ENCODE results near the gene TSC22D1. TPM values are rescaled to one million over a fixed set of nuclear protein-coding genes. Genes with fewer than 3 reads are reported as not detected.
A peak's percentile ranks its signal among the peaks of the same experiment; 100 is the strongest.

TSC22D1 gene
- polyA plus RNA-seq, 1 donor (not counting 4 experiments of a cell fraction or from before 2014, with no cell fraction given): 177 TPM

DNA sequence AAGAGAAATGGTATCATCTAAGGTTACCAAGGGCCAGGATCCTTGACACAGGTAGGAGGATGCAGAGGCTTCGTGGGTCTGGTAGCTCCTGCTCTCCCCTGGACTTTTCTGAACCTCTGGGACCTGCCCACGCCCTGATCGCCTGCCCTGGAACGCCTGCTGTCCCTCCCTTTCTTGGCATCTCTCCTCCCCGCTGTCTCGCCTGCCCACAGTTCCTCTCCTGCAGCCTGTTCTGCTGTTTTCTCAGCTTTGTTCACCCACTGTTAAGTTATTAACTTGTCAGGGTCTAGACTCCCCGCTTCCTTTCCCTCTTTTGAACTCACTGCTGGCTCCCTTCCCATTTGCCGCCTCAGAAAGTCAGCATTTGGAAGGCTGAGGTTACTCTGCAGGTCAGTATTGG, 182.7 kb downstream of the TSC22D1 start:
- Histone ChIP-seq H4K20me1 (ENCODE audit: control insufficient read depth, extremely low read depth, insufficient read depth, low read length) (no peaks in the 10 kb centered on the region), H3K27ac (ENCODE audit: control insufficient read depth, insufficient read depth, low read length) (no peak overlapping the region), H3K27me3 (ENCODE audit: control insufficient read depth, extremely low read depth, insufficient read depth, low read length) (no peaks in the 10 kb centered on the region), H3K4me2 (ENCODE audit: control insufficient read depth, extremely low read depth, insufficient read depth, low read depth, low read length) (no peak overlapping the region), H3K9ac (ENCODE audit: control insufficient read depth, extremely low read depth, insufficient read depth, low read length) (no peak overlapping the region), H3K9me3 (ENCODE audit: control insufficient read depth, low read depth, low read length) (no peaks in the 10 kb centered on the region), H2AFZ (ENCODE audit: control insufficient read depth, low read length) (peak overlapping the region; percentile 46), H3K4me3 (ENCODE audit: control insufficient read depth in 2 of 3, extremely low read depth in 1 of 3, insufficient read depth in 2 of 3, low read depth in 1 of 3, low read length in 3 of 3) (no peak overlapping the region), H3K36me3 (ENCODE audit: control insufficient read depth in 2 of 2, extremely low read depth in 1 of 2, insufficient read depth in 2 of 2, low read length in 2 of 2) (no peaks in the 10 kb centered on the region), H3K4me1 (ENCODE audit: control insufficient read depth, extremely low read depth, insufficient read depth, low read length) (no peaks in the 10 kb centered on the region), H3K79me2 (ENCODE audit: control insufficient read depth, insufficient read depth, low read length) (no peaks in the 10 kb centered on the region), H3K9me1 (ENCODE audit: control insufficient read depth, extremely low read depth, insufficient read depth, low read length) (no peaks in the 10 kb centered on the region)
- TF ChIP-seq EZH2 (IDR thresholded peaks at IDR 0.05; ENCODE audit: low read length): no peak
- TF ChIP-seq, protein P1, sequence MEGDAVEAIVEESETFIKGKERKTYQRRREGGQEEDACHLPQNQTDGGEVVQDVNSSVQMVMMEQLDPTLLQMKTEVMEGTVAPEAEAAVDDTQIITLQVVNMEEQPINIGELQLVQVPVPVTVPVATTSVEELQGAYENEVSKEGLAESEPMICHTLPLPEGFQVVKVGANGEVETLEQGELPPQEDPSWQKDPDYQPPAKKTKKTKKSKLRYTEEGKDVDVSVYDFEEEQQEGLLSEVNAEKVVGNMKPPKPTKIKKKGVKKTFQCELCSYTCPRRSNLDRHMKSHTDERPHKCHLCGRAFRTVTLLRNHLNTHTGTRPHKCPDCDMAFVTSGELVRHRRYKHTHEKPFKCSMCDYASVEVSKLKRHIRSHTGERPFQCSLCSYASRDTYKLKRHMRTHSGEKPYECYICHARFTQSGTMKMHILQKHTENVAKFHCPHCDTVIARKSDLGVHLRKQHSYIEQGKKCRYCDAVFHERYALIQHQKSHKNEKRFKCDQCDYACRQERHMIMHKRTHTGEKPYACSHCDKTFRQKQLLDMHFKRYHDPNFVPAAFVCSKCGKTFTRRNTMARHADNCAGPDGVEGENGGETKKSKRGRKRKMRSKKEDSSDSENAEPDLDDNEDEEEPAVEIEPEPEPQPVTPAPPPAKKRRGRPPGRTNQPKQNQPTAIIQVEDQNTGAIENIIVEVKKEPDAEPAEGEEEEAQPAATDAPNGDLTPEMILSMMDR (optimal IDR thresholded peaks at IDR 0.05 in 1 of 3, IDR thresholded peaks at IDR 0.05 in 1 of 3, conservative IDR thresholded peaks at IDR 0.05 in 1 of 3; ENCODE audit: extremely low read depth in 1 of 3, insufficient read depth in 2 of 3, low read length in 3 of 3): no peak
- dilution Hi-C loops (cut with MboI; ENCODE audit: extremely low pct_ligation_motif_present, low sequenced_read_pairs): no loop called here
- DNase-seq (ENCODE audit: low read depth, low spot score) (no peak), FAIRE-seq (no peak)

DNA sequence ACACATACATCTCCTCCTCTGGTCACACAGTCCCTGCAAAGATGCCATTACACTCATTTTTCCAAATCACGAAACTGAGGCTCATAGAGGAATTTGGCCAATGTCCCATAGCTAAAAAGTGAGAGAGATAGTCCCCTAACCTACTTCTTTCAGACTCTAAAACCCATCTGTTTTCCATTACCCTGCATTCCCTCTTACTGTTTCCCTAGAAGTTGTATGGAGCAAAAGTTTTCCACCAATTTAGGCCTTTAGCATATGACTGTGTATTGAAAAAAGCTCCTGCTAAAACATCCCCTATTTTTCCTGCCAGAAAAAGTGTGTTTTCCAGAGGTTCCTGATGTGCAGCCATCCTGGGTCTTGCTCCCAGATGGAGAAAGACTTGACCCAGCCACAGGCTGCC, 186.3 kb downstream of the TSC22D1 start:
- H3K9ac ChIP-seq (ENCODE audit: control insufficient read depth, extremely low read depth, insufficient read depth, low read length): no peak overlapping the region
- no peak overlapping the region for H2AFZ ChIP-seq (ENCODE audit: control insufficient read depth, low read length)
- H3K9me3 ChIP-seq (ENCODE audit: control insufficient read depth, low read depth, low read length): no peaks in the 10 kb centered on the region
- no peak overlapping the region for H3K27ac ChIP-seq (ENCODE audit: control insufficient read depth, insufficient read depth, low read length)
- no peaks in the 10 kb centered on the region for H3K27me3 ChIP-seq (ENCODE audit: control insufficient read depth, extremely low read depth, insufficient read depth, low read length)
- dilution Hi-C loops (cut with MboI; ENCODE audit: extremely low pct_ligation_motif_present, low sequenced_read_pairs): no loop called here
- H4K20me1 ChIP-seq (ENCODE audit: control insufficient read depth, extremely low read depth, insufficient read depth, low read length): no peaks in the 10 kb centered on the region
- H3K36me3 ChIP-seq (ENCODE audit: control insufficient read depth in 2 of 2, extremely low read depth in 1 of 2, insufficient read depth in 2 of 2, low read length in 2 of 2): no peaks in the 10 kb centered on the region
- no peaks in the 10 kb centered on the region for H3K79me2 ChIP-seq (ENCODE audit: control insufficient read depth, insufficient read depth, low read length)
- FAIRE-seq: no peak
- TF ChIP-seq, protein P1 (optimal IDR thresholded peaks at IDR 0.05 in 1 of 3, IDR thresholded peaks at IDR 0.05 in 1 of 3, conservative IDR thresholded peaks at IDR 0.05 in 1 of 3; ENCODE audit: extremely low read depth in 1 of 3, insufficient read depth in 2 of 3, low read length in 3 of 3): no peak
- no peak for TF ChIP-seq EZH2 (IDR thresholded peaks at IDR 0.05; ENCODE audit: low read length)
- H3K4me2 ChIP-seq (ENCODE audit: control insufficient read depth, extremely low read depth, insufficient read depth, low read depth, low read length): no peak overlapping the region
- DNase-seq (ENCODE audit: low read depth, low spot score): no peak
- no peak overlapping the region for H3K4me3 ChIP-seq (ENCODE audit: control insufficient read depth in 2 of 3, extremely low read depth in 1 of 3, insufficient read depth in 2 of 3, low read depth in 1 of 3, low read length in 3 of 3)
- no peaks in the 10 kb centered on the region for H3K9me1 ChIP-seq (ENCODE audit: control insufficient read depth, extremely low read depth, insufficient read depth, low read length)
- no peaks in the 10 kb centered on the region for H3K4me1 ChIP-seq (ENCODE audit: control insufficient read depth, extremely low read depth, insufficient read depth, low read length)

Data from keratinocyte (primary cell).